ENCODE measurements around the gene CFAP54.

CFAP54 gene

DNA sequence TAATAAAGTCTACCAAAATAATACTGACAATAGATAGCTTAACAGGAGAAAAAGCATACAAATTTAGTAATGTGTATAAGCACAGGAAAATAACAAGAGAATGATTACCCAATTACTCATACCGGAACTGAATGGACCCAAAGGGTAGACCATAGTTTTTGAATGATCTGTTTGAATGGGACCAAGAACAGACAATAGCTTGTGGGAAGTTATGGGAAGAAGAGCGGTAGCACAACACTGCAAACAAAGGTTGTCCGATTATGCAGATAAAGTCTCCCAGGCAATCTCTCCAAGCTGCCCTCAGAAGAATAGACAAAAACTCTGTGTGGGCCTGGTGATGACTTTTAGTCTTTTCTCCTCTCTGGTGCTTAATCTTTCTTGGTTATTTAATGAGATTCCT is 321.1 kb downstream of the CFAP54 start:
- Mint-ChIP-seq H3K4me3 (no peak overlapping the region), H3K36me3 (ENCODE audit: low read depth) (no peaks in the 10 kb centered on the region), H3K9me3 (peaks cover 3% of the 10 kb centered on the region), H3K4me1 (ENCODE audit: low read depth) (no peaks in the 10 kb centered on the region), H3K27me3 (ENCODE audit: low read depth) (peaks cover 4% of the 10 kb centered on the region), H3K27ac (no peak overlapping the region)

DNA sequence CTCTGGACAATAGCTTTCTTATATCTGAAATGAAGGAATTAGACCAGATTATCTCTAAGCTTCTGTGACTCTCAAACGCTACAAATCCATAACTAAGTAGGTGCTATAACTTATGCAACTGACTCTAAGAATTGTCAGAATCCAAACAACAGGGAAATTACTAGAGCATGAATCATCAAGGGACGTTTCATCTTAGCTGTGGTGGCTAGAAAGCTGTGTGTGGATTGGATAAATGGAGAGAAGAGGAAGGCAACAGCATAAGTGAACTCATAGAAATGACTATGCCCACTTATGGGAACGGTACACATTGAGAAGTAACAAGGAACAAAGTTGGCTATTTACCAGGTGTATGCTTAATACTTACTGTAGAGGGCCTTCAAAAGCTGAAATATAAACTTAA is 321.7 kb downstream of the CFAP54 start:
- H3K4me3 Mint-ChIP-seq: no peak overlapping the region

DNA sequence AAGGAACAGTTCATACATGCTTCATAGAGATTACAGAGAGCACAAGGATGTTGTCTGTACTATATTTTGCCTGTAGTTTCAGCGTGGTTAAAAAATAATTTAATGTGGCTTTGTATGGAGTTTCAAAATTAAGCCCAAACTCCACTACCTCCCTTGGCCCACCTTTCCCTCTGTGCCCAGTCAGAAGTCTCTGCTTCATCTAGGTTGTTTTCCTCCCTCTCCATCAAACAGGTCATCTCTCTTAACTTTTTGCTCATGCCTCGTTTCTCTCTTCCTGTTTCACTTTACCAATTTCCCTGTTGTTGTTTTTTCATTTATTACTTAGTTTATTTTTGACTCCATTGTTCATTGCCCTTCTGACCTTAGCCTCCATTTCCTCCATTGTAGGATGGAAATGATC is 322.8 kb downstream of the CFAP54 start:
- no peaks in the 10 kb centered on the region for H3K36me3 Mint-ChIP-seq (ENCODE audit: low read depth)
- no peaks in the 10 kb centered on the region for H3K9me3 Mint-ChIP-seq
- no peaks in the 10 kb centered on the region for H3K4me1 Mint-ChIP-seq (ENCODE audit: low read depth)
- H3K27me3 Mint-ChIP-seq (ENCODE audit: low read depth): peaks cover 8% of the 10 kb centered on the region
- no peak overlapping the region for H3K27ac Mint-ChIP-seq
- H3K4me3 Mint-ChIP-seq: no peak overlapping the region

More for the DNA sequence above, 321.7 kb downstream of the CFAP54 start:
- Mint-ChIP-seq H3K27ac (no peak overlapping the region), H3K4me1 (ENCODE audit: low read depth) (no peaks in the 10 kb centered on the region), H3K9me3 (no peaks in the 10 kb centered on the region), H3K36me3 (ENCODE audit: low read depth) (no peaks in the 10 kb centered on the region), H3K27me3 (ENCODE audit: low read depth) (peaks cover 4% of the 10 kb centered on the region)

DNA sequence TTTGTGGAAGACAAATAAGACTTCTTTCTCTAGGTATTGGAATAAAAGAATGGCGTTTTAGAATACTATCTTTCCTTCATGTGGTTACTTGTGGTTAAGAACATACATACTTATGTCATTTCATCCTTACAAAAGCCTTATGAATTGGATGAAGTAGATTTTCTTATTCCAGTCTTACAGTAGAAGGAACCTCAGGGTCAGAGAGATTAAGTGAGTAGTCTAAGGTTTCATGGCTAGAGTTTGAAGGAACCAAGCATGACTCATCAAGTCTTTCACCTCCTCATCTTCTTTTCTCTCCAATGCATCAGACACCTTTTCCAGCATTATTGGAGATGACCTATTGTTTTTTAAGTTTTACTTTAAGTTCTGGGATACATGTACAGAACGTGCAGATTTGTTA is 324.8 kb downstream of the CFAP54 start:
- Mint-ChIP-seq H3K27ac (no peak overlapping the region), H3K4me1 (ENCODE audit: low read depth) (no peaks in the 10 kb centered on the region), H3K36me3 (ENCODE audit: low read depth) (no peaks in the 10 kb centered on the region), H3K27me3 (ENCODE audit: low read depth) (peaks cover 8% of the 10 kb centered on the region), H3K4me3 (no peak overlapping the region), H3K9me3 (no peaks in the 10 kb centered on the region)

DNA sequence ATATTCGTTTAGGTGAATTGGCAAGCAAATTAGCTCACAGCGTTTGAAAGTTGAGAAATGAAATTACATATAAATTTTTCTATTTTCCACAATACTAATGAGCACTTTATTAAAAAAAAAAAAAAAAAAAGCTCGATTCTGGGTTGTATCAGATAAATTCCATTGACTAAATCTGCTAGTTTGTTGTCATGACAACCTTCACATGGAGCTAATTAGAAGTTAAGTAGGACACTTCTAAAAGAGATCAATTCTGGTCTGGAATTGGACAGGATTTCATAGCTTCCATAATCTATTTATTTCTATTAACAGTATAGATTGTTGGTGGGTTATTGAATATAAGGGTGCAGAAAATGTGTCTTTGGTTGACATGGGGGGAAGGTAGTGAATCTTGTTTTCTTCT is 332.2 kb downstream of the CFAP54 start:
- H3K4me1 Mint-ChIP-seq (ENCODE audit: low read depth): no peaks in the 10 kb centered on the region
- H3K27ac Mint-ChIP-seq: no peak overlapping the region
- peaks cover 3% of the 10 kb centered on the region for H3K27me3 Mint-ChIP-seq (ENCODE audit: low read depth)
- no peaks in the 10 kb centered on the region for H3K36me3 Mint-ChIP-seq (ENCODE audit: low read depth)
- no peak overlapping the region for H3K4me3 Mint-ChIP-seq
- no peaks in the 10 kb centered on the region for H3K9me3 Mint-ChIP-seq

DNA sequence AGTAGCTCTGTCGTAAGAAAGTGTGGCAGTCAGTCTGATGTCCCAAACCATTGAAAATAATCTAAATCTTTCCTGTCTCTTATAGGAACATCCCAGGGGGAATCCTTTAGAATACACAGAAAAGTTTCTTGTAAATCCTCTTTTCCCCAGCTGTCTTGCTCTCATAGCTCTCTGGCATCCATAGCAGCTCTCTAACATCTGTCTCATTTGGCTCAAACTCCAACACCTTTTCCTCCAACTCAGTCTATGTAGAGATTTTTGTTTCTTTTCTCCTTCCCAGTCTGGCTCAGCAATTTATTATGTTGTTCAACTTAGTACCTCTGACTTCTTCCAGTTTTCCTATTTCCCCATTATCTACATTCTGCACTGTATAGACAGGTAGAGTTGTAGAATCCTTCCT is 333.3 kb downstream of the CFAP54 start:
- H3K4me3 Mint-ChIP-seq: no peak overlapping the region
- no peaks in the 10 kb centered on the region for H3K36me3 Mint-ChIP-seq (ENCODE audit: low read depth)
- no peaks in the 10 kb centered on the region for H3K9me3 Mint-ChIP-seq
- H3K27ac Mint-ChIP-seq: no peak overlapping the region
- no peaks in the 10 kb centered on the region for H3K27me3 Mint-ChIP-seq (ENCODE audit: low read depth)
- H3K4me1 Mint-ChIP-seq (ENCODE audit: low read depth): no peaks in the 10 kb centered on the region

DNA sequence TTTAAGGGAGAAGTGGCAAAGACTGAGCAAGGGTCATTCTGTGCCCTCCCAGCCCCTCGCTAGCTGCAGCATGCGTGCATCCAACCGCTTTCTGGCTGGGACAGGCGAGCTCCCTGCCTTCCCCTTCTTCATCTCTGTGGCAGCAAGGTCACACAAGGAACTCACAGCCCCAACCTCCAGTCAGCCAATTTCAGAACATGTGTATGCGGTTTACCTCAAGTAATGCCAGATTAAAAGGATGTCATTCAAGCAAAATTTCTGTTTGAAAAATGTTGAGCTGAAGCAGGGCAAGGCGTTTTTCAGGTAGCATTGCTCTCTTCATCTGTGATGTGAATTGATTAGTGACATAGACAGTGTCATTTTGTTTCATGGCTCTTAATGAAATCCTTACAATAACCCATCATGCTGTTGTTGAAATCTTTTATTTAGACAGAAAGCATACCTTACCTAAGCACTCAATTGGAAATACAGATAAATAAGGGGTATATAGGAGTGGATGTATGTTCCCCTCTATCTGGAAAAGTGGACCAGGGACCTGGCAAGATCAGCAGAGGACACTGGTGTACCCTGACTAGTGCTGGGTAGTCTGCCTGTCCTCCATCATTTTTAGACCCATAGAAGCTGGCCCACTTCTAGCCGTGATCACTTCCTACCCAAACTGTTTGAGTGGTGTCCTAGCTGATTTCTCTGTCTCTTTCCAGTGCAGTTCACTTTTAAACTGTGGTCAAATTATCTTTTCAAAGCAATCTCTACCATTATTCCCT is 334.9 kb downstream of the CFAP54 start:
- Mint-ChIP-seq H3K27me3 (ENCODE audit: low read depth) (no peaks in the 10 kb centered on the region), H3K9me3 (no peaks in the 10 kb centered on the region), H3K4me3 (no peak overlapping the region), H3K27ac (no peak overlapping the region), H3K36me3 (ENCODE audit: low read depth) (no peaks in the 10 kb centered on the region), H3K4me1 (ENCODE audit: low read depth) (no peaks in the 10 kb centered on the region)

DNA sequence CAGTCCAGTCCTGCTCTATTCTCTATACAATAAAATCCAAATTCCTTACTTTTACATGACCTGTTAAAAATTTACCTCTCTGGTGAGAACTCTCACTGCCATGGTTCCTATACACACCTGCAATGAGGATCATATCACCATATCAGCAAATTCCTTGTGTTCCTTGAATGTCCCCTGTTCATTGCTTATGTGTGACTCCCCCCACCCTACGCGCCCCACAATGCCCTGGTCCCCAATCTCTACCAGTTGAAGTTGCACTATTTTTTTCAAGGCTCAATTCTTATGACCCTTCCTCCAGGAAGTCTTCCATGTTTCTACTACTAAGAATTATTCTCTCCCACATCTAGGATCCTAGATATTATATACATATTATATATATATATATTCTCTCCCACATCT is 335.5 kb downstream of the CFAP54 start:
- Mint-ChIP-seq H3K27ac (no peak overlapping the region), H3K4me1 (ENCODE audit: low read depth) (no peaks in the 10 kb centered on the region), H3K36me3 (ENCODE audit: low read depth) (no peaks in the 10 kb centered on the region), H3K27me3 (ENCODE audit: low read depth) (no peaks in the 10 kb centered on the region), H3K9me3 (no peaks in the 10 kb centered on the region), H3K4me3 (no peak overlapping the region)

DNA sequence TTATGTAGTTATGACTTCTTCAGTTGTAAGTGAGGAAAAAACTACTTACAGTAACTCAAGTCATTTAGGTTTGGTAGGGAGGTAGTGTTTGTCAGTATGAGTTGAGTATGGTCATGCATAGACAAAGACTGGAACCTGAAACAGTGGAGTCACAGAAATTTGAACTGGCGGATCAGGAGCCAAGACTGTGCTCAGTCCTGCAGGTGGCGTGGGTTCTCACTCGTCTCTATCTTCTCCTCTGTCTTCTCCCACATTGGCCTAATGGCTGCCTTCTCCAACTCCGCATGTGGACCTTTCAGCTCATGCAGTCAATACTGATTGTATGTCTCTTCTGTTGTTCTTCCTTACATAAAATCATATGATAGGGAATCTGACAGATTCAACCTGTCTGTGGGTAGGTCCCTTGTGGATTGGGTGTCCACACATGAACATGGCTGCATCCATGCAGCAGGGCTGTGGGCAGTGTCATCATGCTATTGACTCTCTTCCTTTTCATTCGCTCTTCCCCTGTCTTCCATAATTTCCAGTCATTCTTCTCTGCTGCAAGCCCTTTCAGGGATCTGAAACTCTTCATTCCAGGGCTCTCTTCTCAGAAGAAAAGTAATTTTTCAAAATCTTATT is 338.9 kb downstream of the CFAP54 start:
- Mint-ChIP-seq H3K36me3 (ENCODE audit: low read depth) (no peaks in the 10 kb centered on the region), H3K27ac (no peak overlapping the region), H3K27me3 (ENCODE audit: low read depth) (no peaks in the 10 kb centered on the region), H3K9me3 (no peaks in the 10 kb centered on the region), H3K4me3 (no peak overlapping the region), H3K4me1 (ENCODE audit: low read depth) (no peaks in the 10 kb centered on the region)

DNA sequence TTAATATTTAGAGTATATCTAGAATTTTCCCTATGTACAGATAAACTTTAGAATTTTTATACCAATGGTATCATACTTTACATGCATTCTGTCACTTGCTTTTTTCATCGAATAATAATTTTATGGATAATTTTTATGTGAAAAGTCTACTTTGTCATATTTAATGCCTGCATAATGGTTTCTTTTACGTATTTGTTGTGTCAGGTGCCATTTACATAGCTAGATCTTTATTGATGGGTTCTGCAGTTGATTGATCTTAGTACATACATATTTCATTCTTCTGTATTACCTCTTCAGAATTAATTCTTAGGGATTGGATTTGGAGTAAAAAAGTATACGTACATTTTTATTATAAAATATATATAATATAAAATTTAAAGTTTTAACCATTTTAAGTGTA is 340.0 kb downstream of the CFAP54 start:
- H3K9me3 Mint-ChIP-seq: no peaks in the 10 kb centered on the region
- H3K27ac Mint-ChIP-seq: no peak overlapping the region
- no peaks in the 10 kb centered on the region for H3K4me1 Mint-ChIP-seq (ENCODE audit: low read depth)
- no peaks in the 10 kb centered on the region for H3K36me3 Mint-ChIP-seq (ENCODE audit: low read depth)
- no peaks in the 10 kb centered on the region for H3K27me3 Mint-ChIP-seq (ENCODE audit: low read depth)
- no peak overlapping the region for H3K4me3 Mint-ChIP-seq

DNA sequence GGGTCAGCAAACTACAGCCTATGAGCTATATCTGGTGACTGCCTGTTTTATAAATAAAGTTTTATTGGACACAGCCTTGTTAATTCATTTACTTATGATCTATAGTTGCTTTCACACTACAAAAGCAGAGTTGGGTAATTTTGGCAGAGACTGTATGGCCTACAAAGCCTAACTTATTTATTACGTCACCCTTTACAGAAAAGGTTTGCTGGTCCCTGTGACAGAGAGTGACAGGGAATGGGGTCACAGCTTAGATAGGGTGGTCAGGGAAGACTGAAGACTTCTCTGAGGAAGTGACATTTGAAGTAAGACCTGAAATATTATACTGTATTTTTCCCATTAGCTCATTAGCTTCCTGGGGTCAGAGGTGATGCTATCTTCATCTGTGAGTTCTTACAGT is 342.0 kb downstream of the CFAP54 start:
- H3K9me3 Mint-ChIP-seq: no peaks in the 10 kb centered on the region
- no peak overlapping the region for H3K4me3 Mint-ChIP-seq
- no peaks in the 10 kb centered on the region for H3K4me1 Mint-ChIP-seq (ENCODE audit: low read depth)
- H3K36me3 Mint-ChIP-seq (ENCODE audit: low read depth): no peaks in the 10 kb centered on the region
- no peaks in the 10 kb centered on the region for H3K27me3 Mint-ChIP-seq (ENCODE audit: low read depth)
- H3K27ac Mint-ChIP-seq: no peak overlapping the region

DNA sequence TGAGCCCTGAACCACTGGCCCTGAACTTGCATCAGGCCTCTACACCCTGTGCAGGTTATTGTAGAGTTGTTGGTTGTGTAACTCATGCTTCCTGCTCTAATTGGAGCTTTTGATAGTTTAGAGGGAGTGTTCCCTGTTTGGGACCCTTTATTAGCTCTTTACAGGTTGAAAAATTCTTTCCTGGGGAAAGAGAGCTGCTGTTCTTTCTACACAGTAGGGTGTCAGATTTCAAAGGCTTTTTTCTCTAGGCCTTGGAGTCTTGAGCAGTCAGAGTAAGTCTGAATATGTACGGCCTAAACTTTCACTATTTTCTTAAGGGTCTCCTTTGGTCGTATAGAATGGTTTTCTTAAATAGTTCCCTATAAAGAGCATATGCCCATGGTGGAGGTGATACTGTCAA is 356.9 kb downstream of the CFAP54 start:
- H3K27me3 Mint-ChIP-seq (ENCODE audit: low read depth): peaks cover 7% of the 10 kb centered on the region
- no peaks in the 10 kb centered on the region for H3K9me3 Mint-ChIP-seq
- H3K27ac Mint-ChIP-seq: no peak overlapping the region
- H3K4me3 Mint-ChIP-seq: no peak overlapping the region
- no peaks in the 10 kb centered on the region for H3K4me1 Mint-ChIP-seq (ENCODE audit: low read depth)
- H3K36me3 Mint-ChIP-seq (ENCODE audit: low read depth): no peaks in the 10 kb centered on the region

DNA sequence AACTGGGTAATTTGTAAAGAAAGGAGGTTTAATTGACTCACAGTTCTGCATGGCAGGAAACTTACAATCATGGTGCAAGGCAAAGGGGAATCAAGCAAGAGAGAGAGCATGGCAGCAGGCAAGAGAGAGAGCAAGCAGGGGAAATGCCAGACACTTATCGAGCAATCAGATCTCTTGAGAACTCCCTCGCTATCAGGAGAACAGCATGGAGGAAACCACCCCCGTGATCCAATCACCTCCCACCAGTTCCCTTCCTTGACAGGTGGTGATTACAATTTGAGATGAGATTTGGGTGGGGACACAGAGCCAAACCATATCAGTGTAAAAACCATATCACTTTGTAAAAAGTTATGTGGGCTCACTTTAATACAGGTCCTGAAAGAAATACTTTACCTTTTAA is 361.3 kb downstream of the CFAP54 start:
- Mint-ChIP-seq H3K36me3 (ENCODE audit: low read depth) (no peaks in the 10 kb centered on the region), H3K9me3 (no peaks in the 10 kb centered on the region), H3K27me3 (ENCODE audit: low read depth) (peaks cover 7% of the 10 kb centered on the region), H3K27ac (no peak overlapping the region), H3K4me3 (no peak overlapping the region), H3K4me1 (ENCODE audit: low read depth) (no peaks in the 10 kb centered on the region)

DNA sequence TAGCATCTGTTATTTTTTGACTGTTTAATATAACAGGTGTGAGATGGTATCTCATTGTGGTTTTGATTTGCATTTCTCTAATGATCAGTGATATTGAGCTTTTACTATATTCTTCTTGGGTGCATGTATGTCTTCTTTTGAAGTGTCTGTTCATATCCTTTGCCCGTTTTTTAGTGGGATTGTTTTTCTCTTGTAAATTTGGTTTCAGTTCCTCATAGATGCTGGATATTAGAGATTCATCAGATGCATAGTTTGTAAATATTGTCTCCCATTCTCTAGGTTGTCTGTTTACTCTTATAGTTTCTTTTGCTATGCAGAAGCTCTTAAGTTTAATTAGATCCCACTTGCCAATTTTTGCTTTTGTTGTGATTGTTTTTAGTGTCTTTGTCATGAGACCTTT is 368.8 kb downstream of the CFAP54 start:
- H3K27ac Mint-ChIP-seq: no peak overlapping the region
- no peaks in the 10 kb centered on the region for H3K36me3 Mint-ChIP-seq (ENCODE audit: low read depth)
- peaks cover 5% of the 10 kb centered on the region for H3K9me3 Mint-ChIP-seq
- H3K4me3 Mint-ChIP-seq: no peak overlapping the region
- no peaks in the 10 kb centered on the region for H3K4me1 Mint-ChIP-seq (ENCODE audit: low read depth)
- no peaks in the 10 kb centered on the region for H3K27me3 Mint-ChIP-seq (ENCODE audit: low read depth)

DNA sequence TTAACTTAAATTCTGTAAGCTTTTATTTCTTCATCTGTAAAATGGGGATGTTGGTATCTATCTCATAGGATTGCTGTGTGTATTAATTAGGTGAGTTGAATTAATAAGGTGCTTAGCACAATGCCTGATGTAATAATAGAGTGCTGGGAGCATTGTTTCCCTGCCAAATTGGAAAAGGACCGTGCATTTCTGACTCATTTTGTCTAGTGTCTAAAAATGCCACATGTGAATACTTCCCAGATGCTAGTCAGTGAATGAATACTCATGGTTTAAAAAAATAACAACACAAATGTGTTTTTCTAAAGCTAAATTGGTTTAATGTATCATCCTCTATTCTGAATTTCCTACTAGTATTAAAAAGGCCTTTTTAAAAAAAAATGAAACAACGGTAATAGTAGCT is 372.3 kb downstream of the CFAP54 start:
- Mint-ChIP-seq H3K36me3 (ENCODE audit: low read depth) (no peaks in the 10 kb centered on the region), H3K27me3 (ENCODE audit: low read depth) (peaks cover 11% of the 10 kb centered on the region), H3K4me1 (ENCODE audit: low read depth) (no peaks in the 10 kb centered on the region), H3K27ac (no peak overlapping the region), H3K9me3 (peaks cover under 1% of the 10 kb centered on the region), H3K4me3 (no peak overlapping the region)

All from T-helper 1 cell treated with Interleukin-12 subunit alpha and Interleukin-12 subunit beta and Interleukin-4 antibody, amounts not matched to agents 30 μg/mL and 1 μg/mL, for 36 hours (primary cell).